CD4-positive, alpha-beta T cell treated with Interleukin-6 at 100 ng/mL for 8 hours (primary cell): Measurements from ENCODE around the gene AMMECR1.
"Not testable (repeated sequence)": the region's sequence is repeated elsewhere in the genome, so short reads cannot be mapped to it uniquely, and the experiment has no call there.

ENCODE experiments used
- DNase-seq: peaks from one replicate; pipeline ENCODE4 v3.0.0-alpha.2; 2020; ENCODE audit warnings: mixed read lengths, low spot score

The AMMECR1 gene

DNA sequence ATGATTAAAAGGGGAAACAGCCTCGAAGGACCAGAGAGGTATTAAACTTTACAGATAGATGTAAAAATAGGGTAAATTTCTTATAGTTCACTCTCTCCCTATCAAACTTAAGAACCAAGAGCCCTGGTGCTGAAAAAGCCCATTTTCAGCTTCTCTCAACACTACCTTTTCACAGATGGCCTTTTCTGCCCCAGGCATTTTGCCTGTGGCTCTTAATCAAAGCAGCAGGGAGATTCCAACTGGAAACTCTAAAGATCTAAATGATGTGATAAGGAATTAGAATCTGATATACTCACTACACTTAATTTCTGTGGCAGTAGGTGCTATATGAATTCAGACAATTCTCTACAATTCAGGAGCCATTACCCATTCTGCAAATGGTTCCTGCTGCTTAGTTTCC lies 60.0 kb downstream of the AMMECR1 start:
- no peak for DNase-seq

DNA sequence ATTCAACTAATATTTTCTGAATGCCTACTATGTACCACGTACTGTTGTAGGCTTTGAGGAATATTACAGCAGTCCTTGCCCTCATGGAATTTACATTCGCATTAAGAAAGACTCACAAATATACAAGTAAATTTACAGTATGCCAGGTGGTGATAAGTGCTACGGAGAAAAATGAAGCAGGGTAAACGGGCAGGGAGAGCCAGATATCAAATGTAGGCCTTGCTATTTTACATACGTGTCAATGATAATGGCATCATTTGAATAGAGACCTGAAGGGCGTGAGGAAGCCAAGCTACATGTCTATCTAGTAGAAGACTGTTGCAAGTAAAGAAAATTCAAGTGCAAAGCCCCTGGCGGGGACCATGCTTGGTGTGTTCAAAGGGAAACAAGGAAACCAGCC lies 65.2 kb downstream of the AMMECR1 start:
- DNase-seq, result no peak

DNA sequence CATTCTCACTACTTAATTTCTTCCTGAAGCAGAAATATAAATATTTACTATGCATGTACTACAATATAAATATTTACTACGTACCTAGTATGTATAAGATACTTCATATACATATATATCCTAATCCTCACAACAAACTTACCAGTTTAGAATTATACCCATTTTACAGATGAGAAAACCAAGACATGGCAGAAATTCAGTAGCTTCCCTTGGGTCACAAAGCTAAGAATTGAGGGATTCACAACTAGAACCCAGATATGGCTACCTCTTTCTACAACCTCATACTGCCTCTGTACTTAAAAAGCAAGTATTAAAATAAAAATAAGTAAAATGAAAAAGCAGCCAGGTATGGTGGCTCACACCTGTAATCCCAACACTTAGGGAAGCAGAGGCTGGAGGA lies 65.9 kb downstream of the AMMECR1 start:
- no peak for DNase-seq

DNA sequence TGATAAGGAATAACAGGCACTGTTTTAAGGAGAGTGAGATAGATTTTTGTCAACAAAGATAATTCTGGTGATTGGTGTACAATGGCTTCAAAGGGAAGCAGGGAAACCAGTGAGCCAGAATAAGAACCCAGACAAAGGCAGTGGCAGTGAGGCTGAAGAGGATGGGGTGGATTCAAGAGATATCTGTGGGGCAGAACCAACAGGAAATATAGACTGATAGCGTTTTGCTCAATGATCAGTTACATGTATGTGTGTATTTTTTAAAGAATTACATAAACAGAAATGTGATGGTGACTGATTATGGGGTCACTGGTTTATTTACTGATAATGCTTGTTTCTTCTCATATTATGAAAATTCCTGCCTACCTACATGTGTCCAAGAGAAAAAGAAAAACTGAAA lies 66.4 kb downstream of the AMMECR1 start:
- no peak for DNase-seq

DNA sequence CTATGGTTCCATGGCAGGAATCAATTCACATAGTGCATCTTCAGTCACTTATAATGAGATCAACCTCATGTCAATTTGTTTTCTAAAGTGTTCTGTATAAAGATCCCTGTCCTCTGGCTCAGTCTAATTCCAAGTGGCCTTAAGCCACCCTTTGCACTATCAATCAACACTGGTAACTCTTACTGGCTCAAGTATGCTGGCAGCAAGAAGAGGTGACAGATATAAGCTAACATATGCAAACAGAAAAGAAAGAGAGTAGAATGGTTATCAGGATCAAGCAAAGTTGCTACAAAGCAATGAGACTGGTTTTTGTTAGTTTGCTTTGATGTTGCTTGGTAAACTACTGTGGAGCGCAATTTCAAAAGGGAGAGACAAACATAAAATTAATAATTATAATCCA lies 67.0 kb downstream of the AMMECR1 start:
- DNase-seq, result no peak

DNA sequence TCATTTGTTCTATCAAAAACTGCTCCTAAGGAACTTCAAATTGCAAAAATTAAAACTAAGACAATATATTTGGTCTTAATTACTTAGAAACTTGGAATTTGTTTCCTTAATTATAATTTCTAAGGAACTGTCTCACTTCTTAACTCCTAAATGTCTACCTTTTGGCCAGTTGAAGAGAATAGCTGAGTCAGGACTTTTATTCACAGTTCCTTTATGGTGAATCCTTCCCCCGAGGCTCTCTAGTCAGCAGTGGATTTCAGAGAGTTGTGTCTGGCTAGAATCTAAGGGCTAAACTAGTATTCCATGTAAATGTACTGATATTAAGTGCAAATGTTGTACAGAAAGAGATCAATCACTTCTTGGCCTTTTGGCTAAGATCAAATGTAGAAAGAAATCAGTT lies 69.3 kb downstream of the AMMECR1 start:
- DNase-seq, result no peak

DNA sequence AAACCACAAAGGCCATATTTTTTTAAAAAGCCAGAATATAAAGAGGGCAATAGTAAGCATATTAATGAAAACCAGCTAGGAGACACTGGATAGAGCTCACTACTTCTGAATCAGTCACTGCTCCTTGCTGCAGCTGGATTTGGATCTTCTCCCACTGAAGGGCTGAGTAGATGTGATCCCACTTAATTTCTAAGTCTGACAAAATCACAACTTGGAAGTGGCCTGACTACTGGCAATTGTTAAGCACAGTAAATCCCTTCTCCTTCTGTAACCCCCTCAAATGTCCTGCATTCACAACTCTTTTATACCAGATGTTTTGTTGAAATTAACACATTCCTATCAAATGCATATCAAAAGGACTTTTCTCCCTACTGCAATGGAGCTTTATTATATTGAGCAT lies 72.9 kb downstream of the AMMECR1 start:
- no peak for DNase-seq

DNA sequence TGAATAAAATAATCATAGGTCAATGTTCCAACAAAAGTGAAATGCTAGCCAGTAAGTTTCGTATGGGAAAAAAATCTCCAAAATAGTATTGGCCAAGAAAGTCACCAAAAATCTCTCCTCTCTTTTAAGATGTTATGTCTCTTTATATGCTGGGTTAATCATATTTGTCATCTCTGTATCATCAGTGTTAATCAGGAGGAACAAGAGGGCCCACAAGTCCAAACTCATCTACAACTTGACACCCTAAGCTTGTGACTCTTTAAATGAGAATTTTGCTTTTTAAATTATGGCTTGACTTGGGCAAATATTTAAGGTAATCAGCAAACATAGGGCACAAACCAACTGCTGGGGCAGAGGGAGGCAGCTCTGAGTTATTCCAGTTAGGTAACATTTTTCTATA lies 75.5 kb downstream of the AMMECR1 start:
- no peak for DNase-seq

DNA sequence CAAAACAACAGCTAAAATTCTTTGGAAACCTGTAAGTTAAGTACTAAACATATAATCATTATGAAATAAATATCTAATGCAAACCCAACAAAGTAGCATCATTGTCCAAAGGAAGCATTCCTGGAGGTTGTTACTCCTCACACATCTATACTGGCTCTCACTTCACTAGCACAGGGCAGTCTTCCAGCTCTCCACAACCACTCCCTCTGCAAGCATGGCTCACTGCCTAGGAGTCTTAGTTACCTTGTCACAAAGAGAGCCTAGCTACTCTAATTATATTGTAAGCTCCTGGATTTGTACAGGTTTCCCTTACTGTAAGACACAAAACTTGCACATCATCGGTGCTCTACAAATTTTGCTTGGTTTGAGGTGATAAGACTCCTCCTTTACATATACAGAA lies 76.1 kb downstream of the AMMECR1 start:
- no peak for DNase-seq

DNA sequence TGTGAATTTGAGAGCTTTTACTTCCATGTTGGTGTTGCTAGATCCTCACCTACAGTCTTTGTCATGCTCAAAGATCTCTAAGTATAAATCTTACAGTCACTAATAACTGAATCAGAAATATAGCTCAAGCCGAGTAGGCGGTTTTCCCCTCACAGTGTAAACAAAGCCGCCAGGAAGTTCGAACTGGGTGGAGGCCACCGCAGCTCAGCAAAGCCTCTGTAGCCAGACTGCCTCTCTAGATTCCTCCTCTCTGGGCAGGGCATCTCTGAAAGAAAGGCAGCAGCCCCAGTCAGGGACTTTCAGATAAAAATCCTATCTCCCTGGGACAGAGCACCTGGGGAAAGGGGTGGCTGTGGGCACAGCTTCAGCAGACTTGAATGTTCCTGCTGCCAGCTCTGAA lies 79.6 kb downstream of the AMMECR1 start:
- peak; percentile 59 for DNase-seq

DNA sequence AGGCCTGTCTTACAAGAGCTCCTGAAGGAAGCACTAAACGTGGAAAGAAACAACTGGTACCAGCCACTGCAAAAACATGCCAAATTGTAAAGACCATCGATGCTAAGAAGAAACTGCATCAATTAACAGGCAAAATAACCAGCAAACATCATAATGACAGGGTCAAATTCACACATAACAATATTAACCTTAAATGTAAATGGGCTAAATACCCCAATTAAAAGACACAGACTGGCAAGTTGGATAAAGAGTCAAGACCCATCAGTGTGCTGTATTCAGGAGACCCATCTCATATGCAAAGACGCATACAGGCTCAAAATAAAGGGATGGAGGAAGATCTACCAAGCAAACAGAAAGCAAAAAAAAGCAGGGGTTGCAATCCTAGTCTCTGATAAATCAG lies 86.4 kb downstream of the AMMECR1 start:
- not testable (repeated sequence) for DNase-seq

DNA sequence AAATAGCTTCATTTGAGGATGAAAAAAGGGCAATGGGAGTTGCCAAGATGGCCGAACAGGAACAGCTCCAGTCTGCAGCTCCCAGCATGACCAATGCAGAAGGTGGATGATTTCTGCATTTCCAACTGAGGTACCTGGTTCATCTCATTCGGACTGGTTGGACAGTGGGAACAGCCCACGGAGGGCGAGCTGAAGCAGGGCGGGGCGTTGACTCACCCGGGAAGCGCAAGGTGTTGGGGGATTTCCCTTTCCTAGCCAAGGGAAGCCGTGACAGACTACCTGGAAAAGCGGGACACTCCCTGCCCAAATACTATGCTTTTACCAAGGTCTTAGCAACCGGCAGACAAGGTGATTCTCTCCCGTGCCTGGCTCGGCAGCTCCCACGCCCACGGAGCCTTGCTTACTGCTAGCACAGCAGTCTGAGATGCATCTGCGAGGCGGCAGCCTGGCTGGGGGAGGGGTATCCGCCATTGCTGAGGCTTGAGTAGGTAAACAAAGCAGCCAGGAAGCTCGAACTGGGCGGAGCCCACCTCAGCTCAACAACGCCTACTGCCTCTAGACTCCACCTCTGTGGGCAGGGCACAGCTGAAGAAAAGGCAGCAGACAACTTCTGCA lies 88.3 kb downstream of the AMMECR1 start:
- DNase-seq, result peak; percentile 79

DNA sequence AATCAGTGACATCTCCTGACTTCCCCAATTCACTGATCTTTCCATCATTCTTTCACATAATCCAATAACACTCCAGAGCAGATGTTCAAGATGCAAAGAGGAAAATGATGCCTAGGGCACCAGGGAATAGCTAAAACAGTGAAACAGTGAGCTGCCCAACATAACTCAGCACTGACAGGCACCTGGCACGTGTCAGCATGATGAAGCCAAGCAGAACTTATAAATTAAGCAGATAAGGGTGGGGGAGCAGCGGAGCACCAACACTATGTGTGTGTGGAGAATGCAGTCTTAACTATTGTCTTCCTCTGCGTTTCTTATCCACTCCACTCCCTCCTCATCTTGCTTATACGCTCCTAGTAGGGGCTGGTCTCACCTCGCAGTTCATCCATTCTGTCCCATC lies 89.4 kb downstream of the AMMECR1 start:
- no peak for DNase-seq

DNA sequence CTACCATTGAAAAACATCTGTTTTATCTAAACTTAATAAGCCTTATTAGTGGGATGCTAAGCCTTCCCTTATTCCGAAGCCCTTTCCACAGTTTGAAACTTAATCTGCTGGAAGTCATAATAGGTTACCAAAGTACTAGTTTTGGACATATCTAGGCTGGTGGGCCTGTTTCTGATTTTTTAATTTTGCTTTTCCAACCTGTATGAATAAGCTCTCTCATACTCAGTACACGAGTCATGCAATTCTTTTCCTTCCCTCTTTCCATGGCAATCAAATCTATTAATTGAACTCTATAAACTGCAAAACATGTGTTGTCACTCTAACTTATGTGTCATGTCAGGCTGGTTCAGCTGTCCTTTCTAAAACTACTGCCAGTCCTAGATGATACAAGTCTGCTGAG lies 91.0 kb downstream of the AMMECR1 start:
- DNase-seq, result no peak

DNA sequence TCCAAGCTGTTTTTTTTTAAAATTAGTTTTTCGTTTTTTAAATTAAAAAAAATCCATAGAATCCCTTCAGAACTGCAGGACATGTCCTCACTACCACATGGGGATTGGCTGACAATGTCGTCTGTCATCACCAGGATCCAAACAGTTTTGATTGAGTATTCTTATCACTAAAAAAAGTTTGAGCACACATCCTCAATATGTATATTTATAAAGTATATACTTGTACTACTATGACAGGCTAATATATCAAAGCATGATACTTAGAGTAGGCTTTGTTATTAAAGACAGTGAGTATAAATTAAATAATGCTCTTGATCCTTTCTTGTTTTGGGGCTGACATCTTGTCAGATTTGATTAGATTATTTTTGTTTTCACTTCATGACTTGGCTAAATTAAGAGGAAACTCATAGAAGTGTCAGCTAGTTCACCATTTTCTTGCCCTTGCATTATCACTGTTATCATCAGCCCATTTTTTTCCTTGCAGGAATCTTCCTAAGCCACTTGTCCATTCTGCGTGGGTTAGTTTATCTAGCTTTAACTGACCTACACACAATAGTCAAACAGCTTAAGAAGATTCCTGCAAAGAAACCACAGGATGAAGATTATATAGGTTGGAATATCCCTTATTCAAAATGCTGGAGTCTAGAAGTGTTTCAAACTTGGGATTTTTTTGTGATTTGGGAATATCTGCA lies 92.8 kb downstream of the AMMECR1 start:
- DNase-seq, result no peak

DNA sequence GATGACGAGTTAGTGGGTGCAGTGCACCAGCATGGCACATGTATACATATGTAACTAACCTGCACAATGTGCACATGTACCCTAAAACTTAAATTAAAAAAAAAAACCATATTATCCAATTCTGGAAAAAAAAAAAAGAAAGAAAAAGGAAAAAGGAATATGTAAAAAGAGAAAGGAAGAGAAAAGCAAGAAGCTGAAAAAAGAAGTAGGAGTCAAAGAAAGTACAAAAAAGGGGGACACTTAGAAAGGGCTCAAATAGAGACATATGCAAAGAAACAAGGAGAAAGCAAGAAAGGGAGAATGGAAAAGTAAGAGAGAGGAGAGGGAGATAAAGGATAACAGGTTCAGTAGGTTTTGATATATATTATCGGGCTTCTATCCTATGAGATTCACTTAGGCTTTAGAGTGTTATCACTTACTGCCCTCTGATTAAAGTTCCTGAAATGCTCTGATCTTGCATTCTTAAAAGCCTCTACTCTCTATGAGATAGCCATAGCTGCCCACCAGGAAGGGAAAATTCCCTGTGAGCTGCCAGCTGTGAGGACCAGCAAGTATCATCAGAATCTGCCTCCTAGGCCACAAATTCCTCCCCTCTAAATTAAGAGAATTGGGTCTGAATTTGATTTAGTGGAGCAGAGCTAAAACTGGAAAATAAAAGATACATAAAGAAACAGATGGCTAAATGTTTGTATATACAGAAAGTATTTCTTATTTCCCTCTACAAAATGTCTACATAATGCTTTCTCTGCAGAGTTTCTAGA lies 95.2 kb downstream of the AMMECR1 start:
- DNase-seq, result no peak

DNA sequence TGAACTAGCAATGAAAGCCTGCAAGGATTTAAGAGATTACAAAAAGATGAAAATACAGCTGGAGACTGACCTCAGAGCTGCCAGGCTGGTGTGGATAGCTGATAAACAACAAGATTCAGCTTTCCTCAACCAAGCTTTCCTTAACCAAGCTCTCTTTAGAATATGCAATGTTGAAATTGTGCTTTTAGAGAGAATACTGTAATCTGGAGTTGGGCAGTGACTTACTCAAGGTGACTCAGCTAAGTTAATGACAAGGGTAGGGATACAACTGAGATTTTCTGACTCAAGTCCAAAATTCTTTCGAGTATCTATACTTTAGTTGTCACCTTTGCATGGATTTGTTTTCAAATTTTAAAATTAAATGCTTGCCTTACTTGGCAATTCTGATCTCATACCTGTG lies 98.0 kb downstream of the AMMECR1 start:
- no peak for DNase-seq

DNA sequence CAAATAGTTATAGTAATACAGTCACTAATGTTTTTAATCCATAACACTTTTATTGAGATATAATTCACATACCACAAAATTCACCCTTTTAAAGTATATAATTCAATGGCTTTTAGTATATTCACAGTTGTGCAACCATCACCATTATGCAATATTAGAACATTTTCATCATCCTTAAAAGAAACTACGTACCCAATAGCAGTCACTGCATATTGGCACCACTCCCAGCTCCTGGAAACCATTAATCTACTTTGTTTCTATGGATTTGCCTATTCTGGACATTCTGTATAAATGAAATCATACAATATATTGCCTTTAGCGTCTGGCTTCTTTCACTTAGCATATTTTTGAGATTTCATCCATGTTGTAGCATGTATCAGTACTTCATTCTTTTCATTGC lies 99.3 kb downstream of the AMMECR1 start:
- no peak for DNase-seq

DNA sequence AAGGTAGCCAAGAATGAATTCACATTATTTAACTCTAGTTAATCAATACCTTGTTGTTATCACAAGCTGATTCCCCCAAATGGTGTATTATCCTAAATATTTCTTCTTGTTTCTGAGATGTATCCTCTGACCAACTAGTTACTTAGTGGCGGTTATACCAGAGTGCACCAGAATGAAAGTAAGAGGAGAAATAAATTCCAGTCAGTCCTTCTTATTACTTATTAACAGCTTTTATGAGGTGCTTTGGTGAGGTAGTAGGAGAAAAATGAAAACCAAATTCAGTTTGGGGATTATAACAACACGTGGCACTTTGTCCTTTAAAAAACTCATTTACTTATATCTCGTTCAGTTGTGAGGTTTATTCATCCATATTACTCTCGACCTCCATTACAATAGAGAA lies 101.9 kb downstream of the AMMECR1 start:
- DNase-seq, result no peak

DNA sequence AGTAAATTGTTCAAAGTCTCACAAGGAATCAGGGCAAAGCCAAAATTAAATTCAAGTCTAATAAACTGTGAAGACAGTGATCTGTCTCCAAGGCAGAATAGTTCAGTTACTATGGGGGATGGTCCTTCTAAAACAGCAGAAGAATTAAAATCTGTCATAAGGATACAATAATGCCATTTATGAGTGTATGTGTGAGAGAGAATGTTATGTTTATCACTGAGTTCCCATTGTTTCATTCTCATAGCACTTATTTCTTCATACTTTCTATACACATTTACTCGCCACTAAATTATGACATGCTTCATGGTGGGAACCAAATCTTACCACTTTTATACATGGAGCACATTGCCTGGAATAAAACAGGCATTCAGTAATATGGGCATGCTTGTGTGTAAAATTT lies 102.5 kb downstream of the AMMECR1 start:
- DNase-seq, result no peak

DNA sequence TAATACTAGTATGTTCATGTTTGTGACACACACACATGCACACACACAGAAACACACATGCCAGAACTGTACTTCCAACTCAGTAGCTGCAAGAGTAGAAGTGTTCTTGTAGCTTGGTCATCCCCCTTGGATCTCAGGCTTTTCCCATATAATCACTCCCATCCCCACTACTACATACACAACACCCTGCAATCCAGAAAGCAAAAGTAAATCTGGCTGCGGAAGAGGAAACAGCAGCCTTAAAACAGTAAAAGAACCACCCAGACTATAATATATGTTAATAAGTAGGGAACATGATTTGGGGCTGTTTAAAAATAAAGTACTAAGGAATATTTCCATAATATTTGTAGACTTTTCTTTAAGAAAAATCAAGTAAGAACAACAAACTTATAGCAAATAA lies 103.2 kb downstream of the AMMECR1 start:
- DNase-seq, result no peak

DNA sequence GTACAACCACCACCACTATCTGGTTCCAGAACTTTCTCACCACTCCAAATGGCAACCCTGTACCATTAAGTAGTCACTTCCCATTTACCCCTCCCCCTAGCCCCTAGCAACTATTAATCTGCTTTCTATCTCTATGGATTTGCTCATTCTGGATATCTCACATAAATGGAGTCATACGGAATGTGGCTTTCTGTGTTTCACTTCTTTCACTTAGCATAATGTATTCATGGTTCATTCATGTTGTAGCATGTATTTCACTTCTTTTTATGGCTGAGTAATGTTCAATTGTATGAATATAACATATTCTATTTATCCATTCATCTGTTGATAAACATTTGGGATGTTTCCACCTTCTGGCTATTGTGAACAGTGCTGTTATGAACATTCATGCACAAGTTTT lies 104.7 kb downstream of the AMMECR1 start:
- no peak for DNase-seq

DNA sequence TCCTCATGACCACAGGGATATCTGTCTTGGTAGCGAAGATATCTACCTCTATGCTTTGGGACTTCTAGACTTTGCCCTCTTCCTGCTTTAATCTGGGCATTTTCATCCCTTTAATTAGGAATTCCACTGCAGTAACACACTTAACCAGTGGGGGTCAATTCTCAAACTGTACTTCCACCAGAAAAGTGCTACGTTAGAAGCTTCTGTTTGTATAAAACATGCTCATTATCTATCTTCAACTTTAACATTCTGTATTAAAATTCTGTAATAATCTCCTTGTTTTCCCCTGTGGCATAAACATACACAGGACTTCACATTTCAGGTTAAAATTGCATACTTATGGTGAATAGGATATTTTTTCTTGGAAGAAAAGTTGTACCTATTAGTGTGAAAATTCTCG lies 105.6 kb downstream of the AMMECR1 start:
- no peak for DNase-seq

DNA sequence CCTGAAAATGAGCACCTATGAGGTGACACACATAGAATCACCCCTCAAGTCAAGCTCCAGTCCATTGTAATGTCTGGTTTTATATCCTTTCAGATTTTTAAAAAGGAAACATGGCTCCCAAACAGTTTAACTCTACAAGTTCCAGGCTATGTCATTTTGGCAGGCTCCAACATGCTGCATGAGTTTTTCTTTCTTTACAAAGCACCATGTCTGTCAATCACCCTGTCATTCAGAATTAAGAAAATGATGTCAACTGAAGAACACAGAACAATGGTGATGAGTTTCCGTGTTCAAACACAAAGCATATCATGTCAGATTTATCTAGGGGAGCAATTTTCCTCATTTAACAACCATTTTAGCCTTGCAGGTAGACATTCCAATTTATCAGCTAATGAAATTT lies 106.5 kb downstream of the AMMECR1 start:
- no peak for DNase-seq
